ENCODE results near the gene YTHDF1. TPM values are rescaled to one million over a fixed set of nuclear protein-coding genes. Genes with fewer than 3 reads are reported as not detected.

Gene YTHDF1
- total RNA-seq, 1 experiment from 2014 or later = 85.4 TPM

DNA sequence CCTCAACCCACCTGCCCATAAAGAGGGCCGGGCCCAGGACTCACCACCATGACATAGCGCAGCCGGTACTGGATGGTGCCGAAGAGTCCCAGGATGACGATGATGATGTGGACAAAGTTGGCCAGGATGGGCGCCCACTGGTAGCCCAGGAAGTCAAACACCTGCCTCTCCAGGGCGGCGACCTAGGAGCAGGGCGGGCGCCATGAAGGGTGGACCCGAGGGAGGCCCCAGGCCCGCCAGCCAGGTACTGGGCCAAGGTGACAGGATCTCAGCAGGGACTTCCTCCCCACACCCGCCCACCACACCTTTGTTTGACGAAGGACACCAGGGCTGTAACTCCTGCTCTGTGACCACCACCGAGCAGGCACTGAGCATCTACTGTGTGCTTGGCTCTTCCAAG, 34.0 kb upstream of the YTHDF1 start:
- Histone ChIP-seq H3K18ac (ENCODE audit: insufficient read length, low read depth, low read length) (no peak overlapping the region), H2BK15ac (ENCODE audit: low read depth, low read length) (no peak overlapping the region), H3T11ph (ENCODE audit: low read length) (no peak overlapping the region), H3K14ac (ENCODE audit: insufficient read depth, low read length) (no peak overlapping the region), H4K8ac (replicated peaks; ENCODE audit: insufficient read length, low read depth, low read length) (no peak overlapping the region), H2BK20ac (ENCODE audit: low read depth, low read length, poor library complexity, severe bottlenecking) (no peak overlapping the region), H3K27me3 (ENCODE audit: insufficient read depth, low read length) (peaks cover 4% of the 10 kb centered on the region; the same call in 1 of the 2 replicates), H3K4me1 (ENCODE audit: insufficient read depth, low read length) (no peaks in the 10 kb centered on the region), H3K9me3 (ENCODE audit: control insufficient read depth, low read depth, low read length) (no peaks in the 10 kb centered on the region), H2AK5ac (ENCODE audit: insufficient read length, low read length) (no peak overlapping the region), H2AFZ (ENCODE audit: low read length) (no peak overlapping the region), H3K23ac (ENCODE audit: insufficient read length, low read depth, low read length) (no peak overlapping the region), H2BK5ac (ENCODE audit: insufficient read length, low read length) (no peak overlapping the region), H3K9ac (ENCODE audit: extremely low read depth, insufficient read length, low read length) (no peak overlapping the region), H3K79me1 (ENCODE audit: insufficient read depth, low read depth, low read length, poor library complexity, severe bottlenecking) (no peaks in the 10 kb centered on the region), H3K4me2 (ENCODE audit: insufficient read depth, insufficient read length, low read length) (no peak overlapping the region), H3K79me2 (ENCODE audit: insufficient read depth, low read length) (no peaks in the 10 kb centered on the region), H4K20me1 (ENCODE audit: control insufficient read depth, insufficient read depth, insufficient read length) (no peaks in the 10 kb centered on the region), H2BK120ac (ENCODE audit: low read depth, low read length, poor library complexity, severe bottlenecking) (no peak overlapping the region), H3K27ac (ENCODE audit: insufficient read length, low read depth, low read length) (no peak overlapping the region), H4K91ac (ENCODE audit: insufficient read length, low read depth, low read length) (no peak overlapping the region), H3K23me2 (ENCODE audit: insufficient read length, low read depth, low read length, poor library complexity, severe bottlenecking) (peaks cover 12% of the 10 kb centered on the region), H3K56ac (ENCODE audit: insufficient read length, low read depth, low read length) (no peak overlapping the region), H2BK12ac (ENCODE audit: insufficient read length, low read depth, low read length) (no peak overlapping the region), H4K5ac (ENCODE audit: insufficient read length, low read depth, low read length) (no peak overlapping the region), H3K4ac (ENCODE audit: low read depth, low read length) (no peak overlapping the region)
- WGBS (ENCODE audit: extremely low coverage, insufficient read length, low lambda C conversion rate) = no CpG with 5 or more reads among the region's 15 CpGs
- H3K27ac Mint-ChIP-seq = no peak overlapping the region
- no peak for DNase-seq
- no peak overlapping the region for H3K4me3 Mint-ChIP-seq
- TF ChIP-seq, protein P1, sequence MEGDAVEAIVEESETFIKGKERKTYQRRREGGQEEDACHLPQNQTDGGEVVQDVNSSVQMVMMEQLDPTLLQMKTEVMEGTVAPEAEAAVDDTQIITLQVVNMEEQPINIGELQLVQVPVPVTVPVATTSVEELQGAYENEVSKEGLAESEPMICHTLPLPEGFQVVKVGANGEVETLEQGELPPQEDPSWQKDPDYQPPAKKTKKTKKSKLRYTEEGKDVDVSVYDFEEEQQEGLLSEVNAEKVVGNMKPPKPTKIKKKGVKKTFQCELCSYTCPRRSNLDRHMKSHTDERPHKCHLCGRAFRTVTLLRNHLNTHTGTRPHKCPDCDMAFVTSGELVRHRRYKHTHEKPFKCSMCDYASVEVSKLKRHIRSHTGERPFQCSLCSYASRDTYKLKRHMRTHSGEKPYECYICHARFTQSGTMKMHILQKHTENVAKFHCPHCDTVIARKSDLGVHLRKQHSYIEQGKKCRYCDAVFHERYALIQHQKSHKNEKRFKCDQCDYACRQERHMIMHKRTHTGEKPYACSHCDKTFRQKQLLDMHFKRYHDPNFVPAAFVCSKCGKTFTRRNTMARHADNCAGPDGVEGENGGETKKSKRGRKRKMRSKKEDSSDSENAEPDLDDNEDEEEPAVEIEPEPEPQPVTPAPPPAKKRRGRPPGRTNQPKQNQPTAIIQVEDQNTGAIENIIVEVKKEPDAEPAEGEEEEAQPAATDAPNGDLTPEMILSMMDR (conservative IDR thresholded peaks at IDR 0.05) = no peak
- peaks cover 37% of the 10 kb centered on the region for H3K27me3 Mint-ChIP-seq (ENCODE audit: low read depth)
- peaks cover 2 to 5% of the 10 kb centered on the region in 2 experiments; a peak in 2 of 5 replicates for H3K9me3 Mint-ChIP-seq
- H3K36me3 Mint-ChIP-seq (ENCODE audit: insufficient read depth in 1 of 3, low read depth in 3 of 3) = peaks cover 0 to 4% (median 0%) of the 10 kb centered on the region in 3 experiments; a peak in 2 of 7 replicates
- H3K4me1 Mint-ChIP-seq = peaks cover 27 to 34% of the 10 kb centered on the region in 2 experiments
